ENCODE results near the gene TANGO6. TPM values are rescaled to one million over a fixed set of nuclear protein-coding genes. Genes with fewer than 3 reads are reported as not detected.

TANGO6 gene
- total RNA-seq, 2 experiments from 2014 or later, result 17.1 to 18.1 TPM

- Mint-ChIP-seq H3K36me3 (ENCODE audit: low read depth) (peaks cover 12% of the 10 kb centered on the region), H3K4me3 (no peak overlapping the region), H3K27me3 (no peaks in the 10 kb centered on the region), H3K27ac (no peak overlapping the region), H3K9me3 (no peaks in the 10 kb centered on the region), H3K4me1 (ENCODE audit: low read depth) (no peaks in the 10 kb centered on the region)
- ATAC-seq (ENCODE audit: poor library complexity), result no peak
- TF ChIP-seq CTCF (IDR thresholded peaks at IDR 0.05), result no peak
- Histone ChIP-seq H3K9me3 (ENCODE audit: control insufficient read depth in 1 of 2, insufficient read depth in 1 of 2, low read length in 2 of 2) (no peaks in the 10 kb centered on the region), H3K36me3 (ENCODE audit: insufficient read depth, low read length) (no peaks in the 10 kb centered on the region), H3K27me3 (ENCODE audit: control insufficient read depth in 1 of 2, insufficient read depth in 2 of 2, low read length in 2 of 2) (no peaks in the 10 kb centered on the region), H3K27ac (ENCODE audit: low read depth in 1 of 2, low read length in 2 of 2) (no peak overlapping the region), H3K4me1 (ENCODE audit: insufficient read depth, low read length) (no peaks in the 10 kb centered on the region), H3K4me3 (ENCODE audit: low read length) (no peak overlapping the region)
- DNase-seq, result no peak
- POLR2A ChIA-PET, result no interaction called here
- CTCF ChIA-PET, result interaction anchor here (0.5 kb wide), 1 partner anchor 104 kb away, joined by 3 read pairs; no protein-coding TSS in a partner anchor
- intact Hi-C loops (cut with DNase I, micrococcal nuclease), result no loop called here
Observed at GRCh38 chr16:68951991-68952877, 108.9 kb downstream of the TANGO6 start.

- Mint-ChIP-seq H3K4me3 (no peak overlapping the region), H3K9me3 (no peaks in the 10 kb centered on the region), H3K36me3 (ENCODE audit: low read depth) (peaks cover 5% of the 10 kb centered on the region), H3K4me1 (ENCODE audit: low read depth) (no peaks in the 10 kb centered on the region), H3K27ac (no peak overlapping the region), H3K27me3 (no peaks in the 10 kb centered on the region)
- no peak for TF ChIP-seq CTCF (IDR thresholded peaks at IDR 0.05)
- ChIA-PET CTCF (interaction anchor here (0.6 kb wide), 1 partner anchor 536 kb away, joined by 3 read pairs; no protein-coding TSS in a partner anchor), POLR2A (no interaction called here)
- no peak for ATAC-seq (ENCODE audit: poor library complexity)
- Histone ChIP-seq H3K4me3 (ENCODE audit: low read length) (no peak overlapping the region), H3K27me3 (ENCODE audit: control insufficient read depth in 1 of 2, insufficient read depth in 2 of 2, low read length in 2 of 2) (no peaks in the 10 kb centered on the region), H3K27ac (ENCODE audit: low read depth in 1 of 2, low read length in 2 of 2) (no peak overlapping the region), H3K4me1 (ENCODE audit: insufficient read depth, low read length) (no peaks in the 10 kb centered on the region), H3K9me3 (ENCODE audit: control insufficient read depth in 1 of 2, insufficient read depth in 1 of 2, low read length in 2 of 2) (no peaks in the 10 kb centered on the region), H3K36me3 (ENCODE audit: insufficient read depth, low read length) (no peaks in the 10 kb centered on the region)
- DNase-seq, result no peak
- intact Hi-C loops (cut with DNase I, micrococcal nuclease), result no loop called here
Observed at GRCh38 chr16:68954911-68955635, 111.7 kb downstream of the TANGO6 start.

- no peaks in the 10 kb centered on the region for H3K9me3 Mint-ChIP-seq
- no peak overlapping the region for H3K27ac Mint-ChIP-seq
- H3K9me3 ChIP-seq (ENCODE audit: control insufficient read depth in 1 of 2, insufficient read depth in 1 of 2, low read length in 2 of 2), result no peaks in the 10 kb centered on the region
- no peaks in the 10 kb centered on the region for H3K27me3 Mint-ChIP-seq
- ChIA-PET POLR2A (no interaction called here), CTCF (no interaction called here)
- ATAC-seq (ENCODE audit: poor library complexity), result no peak
- H3K4me1 Mint-ChIP-seq (ENCODE audit: low read depth), result peaks cover 5% of the 10 kb centered on the region
- no peak overlapping the region for H3K4me3 Mint-ChIP-seq
- no peak overlapping the region for H3K27ac ChIP-seq (ENCODE audit: low read depth in 1 of 2, low read length in 2 of 2)
- H3K4me1 ChIP-seq (ENCODE audit: insufficient read depth, low read length), result no peaks in the 10 kb centered on the region
- peaks cover 33% of the 10 kb centered on the region for H3K36me3 Mint-ChIP-seq (ENCODE audit: low read depth)
- no peak for TF ChIP-seq CTCF (IDR thresholded peaks at IDR 0.05)
- no peak overlapping the region for H3K4me3 ChIP-seq (ENCODE audit: low read length)
- H3K27me3 ChIP-seq (ENCODE audit: control insufficient read depth in 1 of 2, insufficient read depth in 2 of 2, low read length in 2 of 2), result no peaks in the 10 kb centered on the region
- DNase-seq, result no peak
- intact Hi-C loops (cut with DNase I, micrococcal nuclease), result no loop called here
- H3K36me3 ChIP-seq (ENCODE audit: insufficient read depth, low read length), result no peaks in the 10 kb centered on the region
Observed at GRCh38 chr16:68960910-68961309, 117.6 kb downstream of the TANGO6 start.
